IPS-18a (cell line): ENCODE measurements around the gene SP140L.

Source experiments
- H3K27ac ChIP-seq: one replicate; pipeline ENCODE4 v1.5.1; 2013; ENCODE audit warnings: low read length
- H3K27me3 ChIP-seq: one replicate; pipeline ENCODE4 v1.6.1; 2013; ENCODE audit warnings: mild to moderate bottlenecking, low read length; ENCODE audit not compliant: control insufficient read depth, insufficient read depth
- H3K36me3 ChIP-seq: one replicate; pipeline ENCODE4 v1.6.1; 2013; ENCODE audit warnings: low read depth, low read length; ENCODE audit not compliant: control insufficient read depth
- H3K4me1 ChIP-seq: one replicate; pipeline ENCODE4 v1.6.1; 2013; ENCODE audit warnings: low read depth, low read length; ENCODE audit not compliant: control insufficient read depth
- H3K4me3 ChIP-seq: one replicate; pipeline ENCODE4 v1.5.1; 2013; ENCODE audit warnings: low read length
- H3K9ac ChIP-seq: one replicate; pipeline ENCODE4 v1.6.1; 2013; ENCODE audit warnings: mild to moderate bottlenecking, low read length, moderate library complexity
- H3K9me3 ChIP-seq: one replicate; pipeline ENCODE4 v1.6.1; 2013; ENCODE audit warnings: low read depth, low read length; ENCODE audit not compliant: control insufficient read depth

Gene SP140L

DNA sequence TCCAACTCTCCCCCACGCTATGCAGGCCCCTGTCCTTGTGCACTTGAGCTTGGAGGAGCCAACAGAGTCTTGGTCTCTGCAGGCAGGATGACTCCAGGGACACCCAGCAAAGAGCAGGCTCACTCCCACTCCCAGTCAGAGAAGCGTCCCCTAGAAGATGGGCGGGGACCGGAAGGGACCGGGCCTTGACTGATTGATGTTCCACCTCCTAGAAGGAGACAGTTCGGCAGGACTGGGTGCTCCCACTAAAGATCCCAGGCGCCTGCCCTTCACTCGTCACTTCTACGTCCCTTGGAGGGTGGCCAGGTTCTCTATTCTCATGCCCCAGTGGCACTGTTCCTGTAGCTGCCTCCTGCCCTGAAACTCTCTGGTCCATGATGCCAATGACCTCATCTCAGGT is 85.9 kb downstream of the SP140L start:
- H3K9me3 ChIP-seq, result no peaks in the 10 kb centered on the region
- H3K4me3 ChIP-seq, result no peak overlapping the region
- H3K36me3 ChIP-seq, result no peaks in the 10 kb centered on the region
- no peak overlapping the region for H3K9ac ChIP-seq
- H3K27me3 ChIP-seq, result peaks cover 29% of the 10 kb centered on the region
- no peak overlapping the region for H3K27ac ChIP-seq
- H3K4me1 ChIP-seq, result peaks cover 3% of the 10 kb centered on the region

DNA sequence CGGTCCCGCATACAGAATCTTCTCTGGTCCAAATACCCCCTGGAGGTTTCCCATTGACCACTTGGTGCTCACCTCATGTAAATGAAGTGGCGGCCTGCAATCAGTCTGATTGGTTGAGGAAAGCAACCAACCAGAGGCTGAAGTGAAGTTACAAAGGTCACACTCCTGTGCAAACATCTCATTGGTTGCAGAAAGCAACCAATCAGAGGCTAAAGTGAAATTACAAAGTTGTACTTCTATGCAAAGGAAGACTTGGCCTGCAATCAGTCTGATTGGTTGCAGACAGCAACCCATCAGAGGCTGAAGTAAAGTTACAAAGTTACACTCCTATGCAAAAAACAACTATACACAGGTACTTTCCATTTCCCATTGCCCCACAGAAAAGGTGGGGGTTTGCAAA is 86.5 kb downstream of the SP140L start:
- no peak overlapping the region for H3K4me3 ChIP-seq
- H3K27me3 ChIP-seq, result peaks cover 29% of the 10 kb centered on the region
- H3K4me1 ChIP-seq, result peaks cover 3% of the 10 kb centered on the region
- no peaks in the 10 kb centered on the region for H3K36me3 ChIP-seq
- no peaks in the 10 kb centered on the region for H3K9me3 ChIP-seq
- no peak overlapping the region for H3K9ac ChIP-seq
- H3K27ac ChIP-seq, result no peak overlapping the region

DNA sequence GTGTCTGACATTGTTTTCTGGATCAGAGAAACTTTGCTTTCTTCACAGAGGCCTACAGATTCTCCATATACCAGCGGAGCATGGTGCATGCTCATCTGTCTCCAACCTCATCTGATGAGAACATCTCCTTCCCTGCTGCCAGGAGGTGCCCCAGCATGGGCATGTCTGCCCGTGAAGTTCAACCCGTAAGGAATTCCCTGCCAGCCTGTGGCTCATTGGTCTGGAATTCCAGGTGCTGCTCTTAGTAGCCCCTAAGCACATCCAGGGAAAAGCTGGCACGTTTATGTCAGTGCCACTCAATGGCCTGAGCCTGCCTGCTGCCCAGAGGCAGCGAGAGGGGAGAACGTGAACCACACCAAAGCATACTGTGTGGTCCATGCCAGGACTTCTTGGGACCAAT is 87.3 kb downstream of the SP140L start:
- H3K4me3 ChIP-seq, result no peak overlapping the region
- H3K27me3 ChIP-seq, result peaks cover 29% of the 10 kb centered on the region
- H3K9ac ChIP-seq, result no peak overlapping the region
- H3K27ac ChIP-seq, result no peak overlapping the region
- no peaks in the 10 kb centered on the region for H3K36me3 ChIP-seq
- peaks cover 3% of the 10 kb centered on the region for H3K4me1 ChIP-seq
- no peaks in the 10 kb centered on the region for H3K9me3 ChIP-seq

DNA sequence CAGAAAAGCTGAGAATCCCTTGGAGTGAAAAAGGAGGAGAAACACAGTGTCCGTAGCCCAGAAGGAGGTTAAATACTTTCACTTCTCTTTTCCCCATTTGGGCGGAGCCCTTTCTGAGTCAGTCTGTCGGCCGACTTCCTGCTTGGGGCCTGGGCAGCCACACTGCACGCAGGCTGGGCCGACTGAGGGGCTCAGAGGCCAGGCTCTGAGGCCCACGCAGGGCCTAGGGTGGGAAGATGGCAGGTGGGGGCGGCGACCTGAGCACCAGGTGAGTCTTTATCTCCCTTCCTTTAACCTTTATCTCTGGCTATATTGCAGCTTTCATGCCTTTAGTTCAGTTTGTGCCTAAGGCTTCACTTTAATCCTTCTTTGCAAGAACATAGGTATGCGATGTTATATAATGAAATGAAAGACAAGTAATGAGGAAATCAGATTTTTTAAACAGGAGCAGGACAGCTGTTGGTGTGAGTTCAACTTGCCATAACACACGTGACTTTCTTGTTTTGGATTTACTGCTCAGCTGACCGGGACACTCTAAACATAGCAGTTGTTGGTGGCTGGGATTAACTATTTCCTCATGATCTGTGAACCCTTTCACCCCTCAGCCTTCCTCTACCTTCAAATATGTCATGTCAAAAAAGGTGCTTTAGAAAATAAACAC is 89.2 kb downstream of the SP140L start, which contains the start of gene SP100:
TSS of gene SP100 (plus strand) at position 141 of the 661 bp plus-strand sequence. CDS start at position 237, 96 bp downstream.
- H3K36me3 ChIP-seq, result no peaks in the 10 kb centered on the region
- H3K4me3 ChIP-seq, result no peak within 1 kb of the TSS
- peaks cover 3% of the 10 kb centered on the region for H3K4me1 ChIP-seq
- H3K27me3 ChIP-seq, result peaks cover 19% of the 10 kb centered on the region
- no peak within 1 kb of the TSS for H3K27ac ChIP-seq
- no peaks in the 10 kb centered on the region for H3K9me3 ChIP-seq
- no peak within 1 kb of the TSS for H3K9ac ChIP-seq

GRCh38 chr2:230417436-230417835 is 90.4 kb downstream of the SP140L start:
- H3K9ac ChIP-seq, result no peak overlapping the region
- no peaks in the 10 kb centered on the region for H3K9me3 ChIP-seq
- peaks cover 7% of the 10 kb centered on the region for H3K27me3 ChIP-seq
- H3K27ac ChIP-seq, result no peak overlapping the region
- H3K36me3 ChIP-seq, result no peaks in the 10 kb centered on the region
- peaks cover under 1% of the 10 kb centered on the region for H3K4me1 ChIP-seq
- no peak overlapping the region for H3K4me3 ChIP-seq

- no peak overlapping the region for H3K27ac ChIP-seq
- H3K9me3 ChIP-seq, result no peaks in the 10 kb centered on the region
- H3K9ac ChIP-seq, result no peak overlapping the region
Observed at GRCh38 chr2:230418341-230419016, 91.5 kb downstream of the SP140L start.

DNA sequence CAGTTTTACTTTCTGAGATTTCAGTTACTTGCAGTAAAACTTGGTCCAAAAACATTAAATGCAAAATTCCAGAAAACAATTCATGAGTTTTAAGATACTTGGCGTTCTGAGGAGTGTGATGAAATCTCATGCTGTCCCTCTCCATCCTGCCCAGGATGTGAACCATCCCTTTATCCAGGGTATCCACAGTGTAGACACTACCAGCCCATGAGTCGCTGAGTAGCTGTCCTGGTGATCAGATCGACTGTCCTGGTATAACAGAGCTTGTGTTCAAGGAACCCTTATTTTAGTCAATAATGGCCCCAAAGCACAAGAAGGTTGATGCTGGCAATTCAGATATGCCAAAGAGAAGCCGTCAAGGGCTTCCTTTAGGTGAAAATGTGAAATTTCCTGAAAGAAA is 92.2 kb downstream of the SP140L start:
- no peak overlapping the region for H3K4me3 ChIP-seq
- no peaks in the 10 kb centered on the region for H3K4me1 ChIP-seq
- no peaks in the 10 kb centered on the region for H3K9me3 ChIP-seq
- H3K36me3 ChIP-seq, result no peaks in the 10 kb centered on the region
- no peak overlapping the region for H3K27ac ChIP-seq
- no peaks in the 10 kb centered on the region for H3K27me3 ChIP-seq
- H3K9ac ChIP-seq, result no peak overlapping the region

More at GRCh38 chr2:230418341-230419016, 91.5 kb downstream of the SP140L start:
- Histone ChIP-seq H3K36me3 (no peaks in the 10 kb centered on the region), H3K27me3 (no peaks in the 10 kb centered on the region), H3K4me1 (no peaks in the 10 kb centered on the region), H3K4me3 (no peak overlapping the region)

DNA sequence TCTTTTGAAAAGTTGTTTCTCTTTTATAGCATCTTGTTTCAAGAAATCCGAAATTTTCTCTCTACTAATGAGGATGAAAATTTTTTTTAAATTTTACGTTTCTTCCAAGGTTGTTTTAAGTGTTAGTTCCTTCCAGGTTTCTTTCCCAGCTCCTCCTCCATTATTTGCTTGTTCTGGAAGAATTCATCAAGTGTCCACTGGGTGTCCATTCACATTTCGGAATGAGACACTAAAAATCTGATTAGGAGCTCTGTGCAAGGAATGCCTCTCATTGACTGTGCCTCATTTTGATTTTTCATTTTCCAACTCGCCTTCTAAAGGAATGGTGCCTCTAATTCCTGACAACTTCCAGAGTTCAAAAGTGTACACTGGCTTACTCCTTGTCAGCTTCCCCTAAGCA is 95.2 kb downstream of the SP140L start:
- no peak overlapping the region for H3K4me3 ChIP-seq
- no peak overlapping the region for H3K27ac ChIP-seq
- H3K9ac ChIP-seq, result no peak overlapping the region
- no peaks in the 10 kb centered on the region for H3K4me1 ChIP-seq
- H3K9me3 ChIP-seq, result no peaks in the 10 kb centered on the region
- no peaks in the 10 kb centered on the region for H3K36me3 ChIP-seq
- no peaks in the 10 kb centered on the region for H3K27me3 ChIP-seq

DNA sequence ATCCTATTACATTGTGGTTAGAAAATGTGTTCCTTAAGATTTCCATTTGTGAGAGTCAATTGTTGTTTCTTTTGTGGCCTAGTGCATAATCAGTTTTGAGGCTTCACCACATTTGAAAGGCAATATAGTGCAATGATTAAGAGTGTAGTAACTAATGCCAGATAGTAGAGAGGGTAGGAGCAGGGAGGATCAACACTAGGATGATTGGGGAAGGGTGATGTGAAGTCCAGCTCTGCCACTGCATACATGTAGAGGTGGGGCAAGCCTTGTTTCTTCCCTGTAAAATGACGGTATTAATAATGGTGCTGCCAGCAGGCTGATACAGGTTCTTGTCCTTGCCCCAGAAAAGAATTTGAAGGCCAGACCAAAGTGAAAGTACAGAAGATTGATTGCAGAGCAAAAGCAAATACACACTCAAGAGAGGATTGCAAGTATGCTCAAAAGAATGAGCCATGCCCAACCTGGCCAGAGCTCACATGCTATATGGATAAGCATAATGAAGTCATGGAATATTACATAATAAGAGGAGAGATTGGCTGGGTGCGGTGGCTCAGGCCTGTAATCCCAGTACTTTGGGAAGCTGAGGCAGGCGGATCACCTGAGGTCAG is 97.0 kb downstream of the SP140L start:
- H3K27me3 ChIP-seq, result no peaks in the 10 kb centered on the region
- H3K9me3 ChIP-seq, result no peaks in the 10 kb centered on the region
- no peaks in the 10 kb centered on the region for H3K4me1 ChIP-seq
- H3K4me3 ChIP-seq, result no peak overlapping the region
- H3K36me3 ChIP-seq, result no peaks in the 10 kb centered on the region
- no peak overlapping the region for H3K9ac ChIP-seq
- no peak overlapping the region for H3K27ac ChIP-seq

DNA sequence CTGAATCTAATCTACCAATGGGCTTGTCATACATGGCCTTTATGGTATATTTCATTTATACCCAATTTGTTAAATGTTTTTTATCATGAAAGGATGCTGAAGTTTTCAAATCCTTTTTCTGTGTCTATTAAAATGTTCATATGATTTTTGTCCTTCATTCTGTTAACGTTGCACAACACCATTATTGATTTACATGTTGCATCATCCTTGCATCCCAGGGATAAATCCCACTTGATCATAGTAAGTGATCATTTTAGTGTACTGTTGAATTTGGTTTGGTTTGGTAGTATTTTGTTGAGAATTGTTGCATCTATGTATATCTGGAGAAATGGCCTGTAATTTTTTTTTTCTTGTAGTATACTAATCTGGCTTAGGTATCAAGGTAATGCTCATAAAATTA is 98.4 kb downstream of the SP140L start:
- Histone ChIP-seq H3K9ac (no peak overlapping the region), H3K9me3 (no peaks in the 10 kb centered on the region), H3K36me3 (no peaks in the 10 kb centered on the region), H3K4me1 (no peaks in the 10 kb centered on the region), H3K4me3 (no peak overlapping the region), H3K27ac (no peak overlapping the region), H3K27me3 (no peaks in the 10 kb centered on the region)

- Histone ChIP-seq H3K9me3 (no peaks in the 10 kb centered on the region), H3K27me3 (no peaks in the 10 kb centered on the region), H3K4me3 (no peak overlapping the region), H3K36me3 (no peaks in the 10 kb centered on the region), H3K27ac (no peak overlapping the region), H3K9ac (no peak overlapping the region), H3K4me1 (no peaks in the 10 kb centered on the region)
Observed at GRCh38 chr2:230429513-230429912, 102.5 kb downstream of the SP140L start.
